ENCODE measurements around the gene RIT1. TPM values are rescaled to one million over a fixed set of nuclear protein-coding genes. Genes with fewer than 3 reads are reported as not detected.
"Not testable (repeated sequence)": the region's sequence is repeated elsewhere in the genome, so short reads cannot be mapped to it uniquely, and the experiment has no call there.

Gene RIT1
- total RNA-seq, 4 donors from 2014 or later: 9.6 to 16.8 (median 15.2) TPM

DNA sequence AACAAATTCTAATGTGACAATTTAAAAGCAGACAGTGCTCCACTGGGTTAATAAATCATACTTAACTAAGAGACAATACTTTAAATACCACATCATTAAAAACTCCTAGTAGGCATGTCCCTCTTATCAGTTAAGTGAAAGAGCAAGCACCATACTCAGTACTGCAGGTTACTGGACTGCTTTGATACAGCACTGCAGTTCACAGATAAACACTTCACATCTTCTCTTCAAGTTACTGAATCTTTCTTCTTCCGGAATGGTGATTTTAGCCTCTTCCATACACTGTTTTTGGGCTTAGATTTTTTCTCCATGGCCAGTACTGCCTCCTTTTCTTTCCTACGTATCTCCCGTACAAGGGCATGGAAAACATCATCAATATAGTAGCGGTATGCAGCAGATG is 11.0 kb downstream of the RIT1 start:
- Histone ChIP-seq H3K4me3 (no peak overlapping the region), H3K27ac (no peak overlapping the region), H3K4me1 (no peaks in the 10 kb centered on the region), H3K27me3 (no peaks in the 10 kb centered on the region), H3K9me3 (no peaks in the 10 kb centered on the region), H3K36me3 (peaks cover 9 to 82% of the 10 kb centered on the region in 2 donors)
- DNase-seq: no peak
- in situ Hi-C loops (cut with MboI; ENCODE audit: low sequenced_read_pairs in 4 of 4): no loop called here
- TF ChIP-seq CTCF (IDR thresholded peaks at IDR 0.05 in 4 of 5, conservative IDR thresholded peaks at IDR 0.05 in 1 of 5): no peak
- no peak for TF ChIP-seq POLR2A (IDR thresholded peaks at IDR 0.05)
- ATAC-seq: no peak
- intact Hi-C loops (cut with DNase I; ENCODE audit: low total_unique reads): no loop called here

GRCh38 chr1:155899683-155900082 is 11.5 kb downstream of the RIT1 start:
- intact Hi-C loops (cut with DNase I; ENCODE audit: low total_unique reads): no loop called here

GRCh38 chr1:155898888-155899287 is 12.3 kb downstream of the RIT1 start:
- peaks cover 0 to under 1% of the 10 kb centered on the region in 2 donors for H3K4me1 ChIP-seq
- intact Hi-C loops (cut with DNase I; ENCODE audit: low total_unique reads) (no loop called here), in situ Hi-C loops (cut with MboI; ENCODE audit: low sequenced_read_pairs in 4 of 4) (no loop called here)
- no peak for TF ChIP-seq POLR2A (IDR thresholded peaks at IDR 0.05)
- no peak for TF ChIP-seq CTCF (IDR thresholded peaks at IDR 0.05 in 4 of 5, conservative IDR thresholded peaks at IDR 0.05 in 1 of 5)
- H3K36me3 ChIP-seq: peaks cover 9 to 70% of the 10 kb centered on the region in 2 donors
- H3K27ac ChIP-seq: no peak overlapping the region
- DNase-seq: no peak
- H3K4me3 ChIP-seq: no peak overlapping the region
- H3K27me3 ChIP-seq: no peaks in the 10 kb centered on the region
- no peak for ATAC-seq
- no peaks in the 10 kb centered on the region for H3K9me3 ChIP-seq

More at GRCh38 chr1:155899683-155900082, 11.5 kb downstream of the RIT1 start:
- ATAC-seq (no peak), DNase-seq (no peak)
- in situ Hi-C loops (cut with MboI; ENCODE audit: low sequenced_read_pairs in 4 of 4): no loop called here
- H3K4me1 ChIP-seq: no peaks in the 10 kb centered on the region
- H3K4me3 ChIP-seq: no peak overlapping the region
- no peaks in the 10 kb centered on the region for H3K27me3 ChIP-seq
- H3K9me3 ChIP-seq: no peaks in the 10 kb centered on the region
- no peak overlapping the region for H3K27ac ChIP-seq
- peaks cover 9 to 77% of the 10 kb centered on the region in 2 donors for H3K36me3 ChIP-seq
- TF ChIP-seq CTCF (IDR thresholded peaks at IDR 0.05 in 4 of 5, conservative IDR thresholded peaks at IDR 0.05 in 1 of 5): no peak
- TF ChIP-seq POLR2A (IDR thresholded peaks at IDR 0.05): no peak

DNA sequence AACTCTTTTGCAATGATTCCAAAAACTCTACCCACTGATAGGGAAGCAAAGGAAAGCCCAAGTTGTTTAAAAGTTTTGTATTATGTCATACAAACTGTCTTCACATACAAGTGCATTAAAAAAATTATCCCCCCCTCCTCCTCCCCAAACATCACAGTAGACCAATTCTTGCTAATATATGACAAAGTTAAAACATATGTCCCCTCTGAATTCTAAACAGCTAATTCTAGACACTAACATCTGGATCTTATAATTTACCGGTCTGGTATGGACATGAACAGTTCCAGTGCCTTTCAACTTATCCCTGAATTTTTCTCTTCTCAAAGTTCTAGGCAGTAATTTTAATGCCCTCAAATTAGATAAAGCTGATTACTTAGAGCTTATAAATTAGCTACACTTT is 13.4 kb downstream of the RIT1 start:
- H3K27me3 ChIP-seq: no peaks in the 10 kb centered on the region
- H3K36me3 ChIP-seq: peaks cover 6 to 58% of the 10 kb centered on the region in 2 donors
- no peak for DNase-seq
- in situ Hi-C loops (cut with MboI; ENCODE audit: low sequenced_read_pairs in 4 of 4) (no loop called here), intact Hi-C loops (cut with DNase I; ENCODE audit: low total_unique reads) (no loop called here)
- TF ChIP-seq POLR2A (IDR thresholded peaks at IDR 0.05) (no peak), CTCF (IDR thresholded peaks at IDR 0.05 in 4 of 5, conservative IDR thresholded peaks at IDR 0.05 in 1 of 5) (no peak)
- H3K27ac ChIP-seq: no peak overlapping the region
- H3K4me1 ChIP-seq: peaks cover 4 to 9% of the 10 kb centered on the region in 2 donors
- no peak for ATAC-seq
- no peak overlapping the region for H3K4me3 ChIP-seq
- H3K9me3 ChIP-seq: no peaks in the 10 kb centered on the region

GRCh38 chr1:155896476-155896875 is 14.7 kb downstream of the RIT1 start:
- not testable (repeated sequence) for H3K9me3 ChIP-seq
- peaks cover under 1 to 45% of the 10 kb centered on the region in 2 donors for H3K36me3 ChIP-seq

GRCh38 chr1:155895617-155896016 is 15.5 kb downstream of the RIT1 start:
- ATAC-seq; H3K4me1 ChIP-seq; DNase-seq; H3K4me3 ChIP-seq; H3K27me3 ChIP-seq; H3K27ac ChIP-seq; H3K9me3 ChIP-seq; intact Hi-C loops (cut with DNase I; ENCODE audit: low total_unique reads); in situ Hi-C loops (cut with MboI; ENCODE audit: low sequenced_read_pairs in 4 of 4): not testable (repeated sequence)
- peaks cover 0 to 37% of the 10 kb centered on the region in 2 donors for H3K36me3 ChIP-seq

More at GRCh38 chr1:155896476-155896875, 14.7 kb downstream of the RIT1 start:
- intact Hi-C loops (cut with DNase I; ENCODE audit: low total_unique reads); ATAC-seq; H3K27me3 ChIP-seq; H3K4me1 ChIP-seq; DNase-seq; H3K4me3 ChIP-seq; H3K27ac ChIP-seq; in situ Hi-C loops (cut with MboI; ENCODE audit: low sequenced_read_pairs in 4 of 4): not testable (repeated sequence)
